PC-3 (cell line): Measurements from ENCODE around the gene SMOC2. TPM values are rescaled to one million over a fixed set of nuclear protein-coding genes. Genes with fewer than 3 reads are reported as not detected.

Source experiments
- ATAC-seq: fragments of 200-7000 bp; cut with Tn5 transposase; 2 replicates; pipeline ENCODE4 v1.9.1; 2020; ENCODE audit warnings: mild to moderate bottlenecking, moderate library complexity
- BruUV-seq: library from RNA; stranded (reverse); fragments of 400-500 nt; replicated peaks from 2 replicates; lab custom pipeline; 2021; lab: Mats Ljungman, UMichigan
- CTCF ChIA-PET: fragments of 300-600 bp; sonication (Branson Sonifier 250); formaldehyde crosslinking; loops from one replicate; lab custom pipeline; 2022; ENCODE audit warnings: antibody characterized with exemption; lab: Charles Lee
- POLR2A ChIA-PET: fragments of 300-600 bp; sonication (Branson Sonifier 250); formaldehyde crosslinking; loops from one replicate; lab custom pipeline; 2022; ENCODE audit warnings: antibody characterized with exemption; ENCODE audit not compliant: unreplicated experiment; lab: Charles Lee
- DNase-seq: peaks from one replicate; pipeline ENCODE4 v3.0.0-alpha.2; 2015
- H2AFZ ChIP-seq: fragments of 300-600 bp; sonication (generic); 2 replicates; pipeline ENCODE4 v1.6.0; 2016; ENCODE audit warnings: antibody characterized with exemption, low read length
- H3F3A ChIP-seq: fragments of 300-600 bp; sonication (generic); one replicate; pipeline ENCODE4 v1.6.0; 2017; ENCODE audit warnings: antibody characterized with exemption, low read length, control low read depth, mild to moderate bottlenecking; ENCODE audit not compliant: unreplicated experiment
- H3K27ac ChIP-seq: fragments of 300-600 bp; sonication (generic); 2 replicates; pipeline ENCODE4 v1.5.1; 2016; ENCODE audit warnings: mild to moderate bottlenecking, low read length
- H3K27me3 ChIP-seq: fragments of 300-600 bp; sonication (generic); 2 replicates; pipeline ENCODE4 v1.6.1; 2016; ENCODE audit warnings: low read length, mixed read lengths
- H3K36me3 ChIP-seq: fragments of 300-600 bp; sonication (generic); 2 replicates; pipeline ENCODE4 v1.6.1; 2016; ENCODE audit warnings: low read depth, mixed run types, low read length, mixed read lengths
- H3K4me1 ChIP-seq: fragments of 300-600 bp; sonication (generic); 2 replicates; pipeline ENCODE4 v1.5.1; 2016; ENCODE audit warnings: low read length; ENCODE audit not compliant: insufficient read depth
- H3K4me2 ChIP-seq: fragments of 300-600 bp; sonication (generic); 2 replicates; pipeline ENCODE4 v1.6.0; 2016; ENCODE audit warnings: low read length
- H3K4me3 ChIP-seq: fragments of 300-600 bp; sonication (generic); 2 replicates; pipeline ENCODE4 v1.5.1; 2016; ENCODE audit warnings: mild to moderate bottlenecking, low read length, mixed read lengths
- H3K79me2 ChIP-seq: fragments of 300-600 bp; sonication (generic); 2 replicates; pipeline ENCODE4 v1.6.1; 2017; ENCODE audit warnings: low read length, mixed read lengths
- H3K9ac ChIP-seq: fragments of 300-600 bp; sonication (generic); 2 replicates; pipeline ENCODE4 v1.6.0; 2016; ENCODE audit warnings: mild to moderate bottlenecking, low read length
- H3K9me2 ChIP-seq: fragments of 300-600 bp; sonication (generic); replicated peaks from 2 replicates; pipeline ENCODE4 v1.6.1; 2016; ENCODE audit warnings: mixed run types, low read length, mixed read lengths
- H3K9me3 ChIP-seq: fragments of 300-600 bp; sonication (generic); 2 replicates; pipeline ENCODE4 v1.6.1; 2016; ENCODE audit warnings: low read length, mixed read lengths
- H4K20me1 ChIP-seq: fragments of 300-600 bp; sonication (generic); 2 replicates; pipeline ENCODE4 v1.6.1; 2016; ENCODE audit warnings: low read length, mixed read lengths
- EZH2 ChIP-seq: fragments of 300-600 bp; sonication (generic); IDR thresholded peaks from one replicate; pipeline ENCODE4 v1.6.1; 2017; ENCODE audit warnings: antibody characterized with exemption, mild to moderate bottlenecking, low read length; ENCODE audit not compliant: unreplicated experiment
- EZH2phosphoT487 ChIP-seq: fragments of 300-600 bp; sonication (generic); IDR thresholded peaks from 2 replicates; pipeline ENCODE4 v1.6.1; 2018; ENCODE audit warnings: mild to moderate bottlenecking, antibody characterized with exemption, low read length, borderline replicate concordance
- intact Hi-C: fragments of 100-400 bp; cut with micrococcal nuclease; formaldehyde crosslinking; loops from 2 replicates; pipeline ENCODE4 v1.9.0; 2023
- total RNA-seq: library from RNA; depleted of rRNA; stranded (reverse); fragments of >200 nt; gene quantifications from 2 replicates; pipeline ENCODE4 v1.2.3, GENCODE V29; 2014
- TF ChIP-seq, protein P1 (sequence below): fragments of 300-600 bp; sonication (generic); conservative IDR thresholded peaks from 2 replicates; pipeline ENCODE4 v1.5.1; 2017; ENCODE audit warnings: antibody characterized with exemption, low read depth, mild to moderate bottlenecking, low read length

The SMOC2 gene
- total RNA-seq, 1 experiment from 2014 or later = not detected

DNA sequence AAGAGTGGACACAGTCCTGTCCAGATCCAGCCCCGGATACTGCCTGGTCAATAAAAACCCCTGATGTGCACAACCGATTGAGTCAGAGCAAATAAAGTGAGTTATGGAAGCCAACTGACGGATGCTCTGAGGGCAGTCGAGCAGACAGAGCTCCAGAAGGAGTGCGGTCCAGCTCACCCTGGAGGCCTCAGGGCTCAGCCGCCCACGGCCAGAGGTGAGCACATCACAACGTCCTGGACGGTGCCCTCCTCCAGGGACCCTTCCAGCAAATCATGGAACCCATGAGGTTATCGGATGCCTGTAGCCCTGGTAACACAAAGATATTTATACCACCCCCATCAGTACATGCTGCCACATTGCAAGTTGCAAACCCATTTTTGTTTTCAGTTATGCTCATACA, 44.0 kb upstream of the SMOC2 start:
- no peaks in the 10 kb centered on the region for H3F3A ChIP-seq
- no peak for TF ChIP-seq EZH2phosphoT487
- no peak for TF ChIP-seq EZH2
- TF ChIP-seq, protein P1, sequence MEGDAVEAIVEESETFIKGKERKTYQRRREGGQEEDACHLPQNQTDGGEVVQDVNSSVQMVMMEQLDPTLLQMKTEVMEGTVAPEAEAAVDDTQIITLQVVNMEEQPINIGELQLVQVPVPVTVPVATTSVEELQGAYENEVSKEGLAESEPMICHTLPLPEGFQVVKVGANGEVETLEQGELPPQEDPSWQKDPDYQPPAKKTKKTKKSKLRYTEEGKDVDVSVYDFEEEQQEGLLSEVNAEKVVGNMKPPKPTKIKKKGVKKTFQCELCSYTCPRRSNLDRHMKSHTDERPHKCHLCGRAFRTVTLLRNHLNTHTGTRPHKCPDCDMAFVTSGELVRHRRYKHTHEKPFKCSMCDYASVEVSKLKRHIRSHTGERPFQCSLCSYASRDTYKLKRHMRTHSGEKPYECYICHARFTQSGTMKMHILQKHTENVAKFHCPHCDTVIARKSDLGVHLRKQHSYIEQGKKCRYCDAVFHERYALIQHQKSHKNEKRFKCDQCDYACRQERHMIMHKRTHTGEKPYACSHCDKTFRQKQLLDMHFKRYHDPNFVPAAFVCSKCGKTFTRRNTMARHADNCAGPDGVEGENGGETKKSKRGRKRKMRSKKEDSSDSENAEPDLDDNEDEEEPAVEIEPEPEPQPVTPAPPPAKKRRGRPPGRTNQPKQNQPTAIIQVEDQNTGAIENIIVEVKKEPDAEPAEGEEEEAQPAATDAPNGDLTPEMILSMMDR = no peak
- no peak overlapping the region for H3K4me3 ChIP-seq
- H3K4me2 ChIP-seq = no peak overlapping the region
- no peaks in the 10 kb centered on the region for H3K9me2 ChIP-seq
- no peak overlapping the region for H3K27ac ChIP-seq
- ATAC-seq (no peak), DNase-seq (no peak)
- H4K20me1 ChIP-seq = no peaks in the 10 kb centered on the region
- H3K4me1 ChIP-seq = no peaks in the 10 kb centered on the region
- ChIA-PET POLR2A (no interaction called here), CTCF (no interaction called here)
- H3K36me3 ChIP-seq = no peaks in the 10 kb centered on the region
- H3K79me2 ChIP-seq = no peaks in the 10 kb centered on the region
- no peaks in the 10 kb centered on the region for H3K27me3 ChIP-seq
- no TSS peak for BruUV-seq
- no peak overlapping the region for H2AFZ ChIP-seq
- intact Hi-C loops = no loop called here
- no peak overlapping the region for H3K9ac ChIP-seq
- no peaks in the 10 kb centered on the region for H3K9me3 ChIP-seq

DNA sequence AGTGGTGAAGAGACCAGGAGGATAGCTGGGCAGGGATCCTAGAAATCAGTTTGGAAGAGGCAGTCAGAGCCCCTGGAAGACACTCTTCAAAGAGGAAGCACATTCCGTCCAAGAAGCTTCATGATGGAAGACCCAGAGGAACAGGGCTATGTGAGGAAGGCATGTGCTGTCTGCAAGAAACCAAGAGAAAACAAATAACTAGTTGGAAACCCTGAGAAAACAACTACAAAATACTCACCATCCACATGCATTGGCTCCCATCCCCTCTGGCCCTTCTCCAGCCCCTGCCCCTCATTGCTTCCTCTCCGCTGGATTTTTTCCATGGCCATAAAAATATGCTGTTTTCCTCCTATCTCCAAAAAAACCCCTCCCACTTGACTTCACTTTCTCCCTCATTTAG, 40.9 kb upstream of the SMOC2 start:
- Histone ChIP-seq H3K36me3 (no peaks in the 10 kb centered on the region), H3K4me2 (no peak overlapping the region), H3K9ac (no peak overlapping the region), H3K27ac (no peak overlapping the region), H3K79me2 (no peaks in the 10 kb centered on the region), H3F3A (no peaks in the 10 kb centered on the region), H3K9me2 (no peaks in the 10 kb centered on the region), H4K20me1 (no peaks in the 10 kb centered on the region), H3K4me3 (no peak overlapping the region), H3K27me3 (no peaks in the 10 kb centered on the region), H2AFZ (no peak overlapping the region), H3K4me1 (no peaks in the 10 kb centered on the region), H3K9me3 (no peaks in the 10 kb centered on the region)
- ChIA-PET POLR2A (no interaction called here), CTCF (no interaction called here)
- TF ChIP-seq EZH2 = no peak
- TF ChIP-seq, protein P1 = no peak
- TF ChIP-seq EZH2phosphoT487 = no peak
- ATAC-seq = no peak
- DNase-seq = no peak
- BruUV-seq = no TSS peak
- intact Hi-C loops = no loop called here

DNA sequence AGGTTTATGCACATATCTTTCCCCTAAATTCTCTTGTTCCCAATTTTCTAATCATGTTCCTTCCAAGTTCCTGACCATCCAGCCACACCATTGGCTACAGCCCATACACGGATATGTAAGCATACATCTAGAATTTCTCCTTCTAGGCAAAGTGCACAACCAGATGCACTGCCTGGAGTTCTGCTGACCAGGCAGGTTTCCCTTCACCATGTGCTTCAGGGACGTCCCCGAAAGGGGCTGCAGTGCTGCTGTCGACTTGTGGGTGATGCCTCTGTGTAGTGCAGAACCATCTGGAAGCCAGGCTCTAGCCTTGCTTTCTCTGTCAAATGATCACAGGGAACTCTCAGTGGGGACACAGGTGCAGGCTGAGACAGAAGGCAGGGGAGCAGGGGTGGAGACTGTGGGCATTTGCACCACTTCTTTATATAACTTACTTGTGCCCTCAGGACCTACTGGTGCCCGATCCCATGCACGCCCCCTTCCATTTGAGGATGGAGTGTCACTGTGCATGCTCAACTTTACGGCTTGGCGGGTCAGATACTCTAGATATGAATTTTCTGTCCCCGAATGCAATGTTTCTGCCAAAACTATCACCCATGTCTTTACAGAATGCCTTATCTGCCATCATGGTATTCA, 37.5 kb upstream of the SMOC2 start:
- POLR2A ChIA-PET = no interaction called here
- TF ChIP-seq EZH2phosphoT487 (no peak), EZH2 (no peak)
- TF ChIP-seq, protein P1 = no peak

More for the DNA sequence above, 37.5 kb upstream of the SMOC2 start:
- H3K79me2 ChIP-seq = no peaks in the 10 kb centered on the region
- no peaks in the 10 kb centered on the region for H3F3A ChIP-seq
- H3K36me3 ChIP-seq = no peaks in the 10 kb centered on the region
- ATAC-seq (no peak), DNase-seq (no peak)
- no TSS peak for BruUV-seq
- CTCF ChIA-PET = no interaction called here
- H2AFZ ChIP-seq = no peak overlapping the region
- no peak overlapping the region for H3K9ac ChIP-seq
- H3K4me1 ChIP-seq = no peaks in the 10 kb centered on the region
- no peak overlapping the region for H3K27ac ChIP-seq
- intact Hi-C loops = no loop called here
- no peaks in the 10 kb centered on the region for H3K27me3 ChIP-seq
- no peaks in the 10 kb centered on the region for H3K9me2 ChIP-seq
- no peak overlapping the region for H3K4me3 ChIP-seq
- H4K20me1 ChIP-seq = no peaks in the 10 kb centered on the region
- no peaks in the 10 kb centered on the region for H3K9me3 ChIP-seq
- no peak overlapping the region for H3K4me2 ChIP-seq
